DOHH2 (cell line): ENCODE results near the gene BAIAP2.

Experiments
- H3F3A ChIP-seq: fragments of 200-600 bp; sonication (generic), shearing (Covaris generic); 2 replicates; pipeline ENCODE4 v1.6.0; 2016; ENCODE audit warnings: antibody characterized with exemption, mild to moderate bottlenecking; ENCODE audit not compliant: control insufficient read depth, insufficient read depth
- H3K27ac ChIP-seq: fragments of 200-600 bp; sonication (generic); 2 replicates; pipeline ENCODE4 v1.5.1; 2014; ENCODE audit warnings: low read depth, mild to moderate bottlenecking, low read length, moderate library complexity
- H3K27me3 ChIP-seq: fragments of 200-600 bp; sonication (generic); 2 replicates; pipeline ENCODE4 v1.6.1; 2014; ENCODE audit warnings: mild to moderate bottlenecking, low read length, mixed read lengths; ENCODE audit not compliant: control insufficient read depth
- H3K36me3 ChIP-seq: fragments of 200-600 bp; sonication (generic); 2 replicates; pipeline ENCODE4 v1.6.1; 2014; ENCODE audit warnings: mild to moderate bottlenecking, low read length, moderate library complexity, mixed read lengths; ENCODE audit not compliant: control insufficient read depth
- H3K4me1 ChIP-seq: fragments of 200-600 bp; sonication (generic); 2 replicates; pipeline ENCODE4 v1.6.1; 2014; ENCODE audit warnings: mild to moderate bottlenecking, low read length, mixed read lengths; ENCODE audit not compliant: control insufficient read depth
- H3K4me2 ChIP-seq: fragments of 200-600 bp; sonication (generic); 2 replicates; pipeline ENCODE4 v1.6.0; 2014; ENCODE audit warnings: mild to moderate bottlenecking, low read length, moderate library complexity
- H3K4me3 ChIP-seq: fragments of 200-600 bp; sonication (generic); 2 replicates; pipeline ENCODE4 v1.5.1; 2014; ENCODE audit warnings: mild to moderate bottlenecking, low read length, mixed read lengths
- H3K79me2 ChIP-seq: fragments of 200-600 bp; sonication (generic); 2 replicates; pipeline ENCODE4 v1.6.1; 2014; ENCODE audit warnings: mild to moderate bottlenecking, low read length, mixed read lengths; ENCODE audit not compliant: control insufficient read depth
- H3K9me2 ChIP-seq: fragments of 200-600 bp; sonication (generic); replicated peaks from 2 replicates; pipeline ENCODE4 v1.6.1; 2014; ENCODE audit warnings: mild to moderate bottlenecking, low read length, mixed read lengths; ENCODE audit not compliant: control insufficient read depth
- H3K9me3 ChIP-seq: fragments of 200-600 bp; sonication (generic); 2 replicates; pipeline ENCODE4 v1.6.1; 2014; ENCODE audit warnings: antibody characterized with exemption, low read length, mixed read lengths; ENCODE audit not compliant: control insufficient read depth, insufficient read depth
- H4K20me1 ChIP-seq: fragments of 200-600 bp; sonication (generic); 2 replicates; pipeline ENCODE4 v1.6.0; 2014; ENCODE audit warnings: low read depth, mild to moderate bottlenecking, antibody characterized with exemption, low read length, moderate library complexity; ENCODE audit not compliant: control insufficient read depth, insufficient read depth
- CTCF ChIP-seq: fragments of 200-600 bp; sonication (generic); IDR thresholded peaks from one replicate; pipeline ENCODE4 v1.5.1; 2014; ENCODE audit warnings: antibody characterized with exemption, mild to moderate bottlenecking, low read depth, low read length; ENCODE audit not compliant: poor library complexity, severe bottlenecking
- EZH2phosphoT487 ChIP-seq: fragments of 200-600 bp; sonication (generic); IDR thresholded peaks from 2 replicates; pipeline ENCODE4 v1.6.1; 2017; ENCODE audit warnings: borderline replicate concordance, mild to moderate bottlenecking, antibody characterized with exemption, low read length, moderate library complexity, mixed read lengths

Gene BAIAP2

GRCh38 chr17:81129289-81129688 is 94.3 kb downstream of the BAIAP2 start:
- H3K9me3 ChIP-seq, result no peaks in the 10 kb centered on the region
- no peaks in the 10 kb centered on the region for H3K9me2 ChIP-seq
- H3K36me3 ChIP-seq, result no peaks in the 10 kb centered on the region
- TF ChIP-seq EZH2phosphoT487, result no peak
- no peak for TF ChIP-seq CTCF
- no peaks in the 10 kb centered on the region for H3K79me2 ChIP-seq
- no peak overlapping the region for H3K27ac ChIP-seq
- H3K4me2 ChIP-seq, result no peak overlapping the region
- no peaks in the 10 kb centered on the region for H3F3A ChIP-seq
- no peak overlapping the region for H3K4me3 ChIP-seq
- no peaks in the 10 kb centered on the region for H3K4me1 ChIP-seq
- no peaks in the 10 kb centered on the region for H4K20me1 ChIP-seq
- H3K27me3 ChIP-seq, result no peaks in the 10 kb centered on the region

GRCh38 chr17:81129711-81130367 is 94.9 kb downstream of the BAIAP2 start:
- Histone ChIP-seq H3K4me3 (no peak overlapping the region), H3K9me3 (no peaks in the 10 kb centered on the region), H3K27ac (no peak overlapping the region), H4K20me1 (no peaks in the 10 kb centered on the region), H3K36me3 (no peaks in the 10 kb centered on the region), H3K27me3 (no peaks in the 10 kb centered on the region), H3K4me1 (no peaks in the 10 kb centered on the region), H3K4me2 (no peak overlapping the region), H3F3A (no peaks in the 10 kb centered on the region), H3K9me2 (no peaks in the 10 kb centered on the region), H3K79me2 (no peaks in the 10 kb centered on the region)
- TF ChIP-seq EZH2phosphoT487 (no peak), CTCF (no peak)

GRCh38 chr17:81130385-81131361 is 95.7 kb downstream of the BAIAP2 start:
- Histone ChIP-seq H3K9me2 (no peaks in the 10 kb centered on the region), H3K4me3 (no peak overlapping the region), H3F3A (no peaks in the 10 kb centered on the region), H3K4me2 (no peak overlapping the region), H3K79me2 (no peaks in the 10 kb centered on the region), H3K27ac (no peak overlapping the region), H3K36me3 (no peaks in the 10 kb centered on the region), H4K20me1 (no peaks in the 10 kb centered on the region), H3K9me3 (no peaks in the 10 kb centered on the region), H3K27me3 (no peaks in the 10 kb centered on the region), H3K4me1 (no peaks in the 10 kb centered on the region)
- TF ChIP-seq CTCF, result no peak
- no peak for TF ChIP-seq EZH2phosphoT487
